Measurements from ENCODE around the gene RNF111. TPM values are rescaled to one million over a fixed set of nuclear protein-coding genes. Genes with fewer than 3 reads are reported as not detected.
"Not testable (repeated sequence)": the region's sequence is repeated elsewhere in the genome, so short reads cannot be mapped to it uniquely, and the experiment has no call there.

Gene RNF111
- total RNA-seq, 1 donor from 2014 or later = 31.8 TPM

- no peak for DNase-seq (ENCODE audit: low spot score)
These were observed 144.0 kb downstream of the RNF111 start for GRCh38 chr15:59131456-59131855.

- no peak for DNase-seq (ENCODE audit: low spot score)
These were observed 144.6 kb downstream of the RNF111 start for GRCh38 chr15:59131969-59132562.

DNA sequence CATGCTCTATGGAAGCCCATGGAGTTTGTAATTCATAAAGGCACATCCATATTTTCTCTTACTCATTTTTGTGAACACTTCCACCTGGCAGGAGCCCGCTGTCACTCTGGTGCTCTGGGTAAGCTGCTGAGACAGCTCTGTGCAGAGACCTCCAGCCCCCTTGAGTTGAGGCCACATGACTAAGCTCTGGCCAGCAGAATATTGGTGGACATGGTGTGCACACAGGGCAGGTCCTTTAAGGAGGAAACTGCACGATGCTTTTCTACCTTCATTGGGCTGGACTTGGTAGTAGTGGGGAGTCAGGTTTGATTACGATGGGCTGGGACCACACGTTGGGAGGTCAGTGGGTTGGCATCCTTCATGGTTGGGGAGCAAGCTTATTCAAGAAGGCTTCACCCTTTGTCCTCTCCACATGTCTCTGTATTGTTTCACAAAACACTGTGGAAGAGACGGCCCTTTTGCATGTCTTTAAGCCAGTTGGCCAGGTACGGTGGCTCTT is 146.5 kb downstream of the RNF111 start:
- no peak for DNase-seq (ENCODE audit: low spot score)

GRCh38 chr15:59137566-59137965 is 150.1 kb downstream of the RNF111 start:
- no peak for DNase-seq (ENCODE audit: low spot score)

- DNase-seq (ENCODE audit: low spot score) = no peak
These were observed 150.8 kb downstream of the RNF111 start for GRCh38 chr15:59138243-59138642.

GRCh38 chr15:59140422-59141226 is 153.2 kb downstream of the RNF111 start:
- DNase-seq (ENCODE audit: low spot score) = no peak

DNA sequence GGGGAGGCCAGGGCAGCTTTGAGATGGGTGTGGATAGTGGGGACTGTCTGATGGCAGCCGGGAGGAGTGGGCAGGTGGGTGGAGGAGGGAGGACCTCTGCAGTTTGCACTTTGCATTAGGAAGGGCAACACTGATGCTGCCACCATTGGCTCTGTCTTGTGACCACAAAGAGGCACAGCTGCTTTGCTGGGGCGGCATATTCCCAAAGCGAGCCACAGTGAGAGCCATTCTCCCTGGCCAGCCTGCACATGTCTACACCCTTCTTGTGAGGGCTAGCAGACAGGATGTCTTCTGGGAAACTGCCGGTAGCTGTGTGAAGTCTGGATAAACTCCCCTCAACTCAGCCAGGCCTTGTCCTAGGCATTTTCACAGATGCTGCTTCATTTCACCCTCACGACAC is 155.8 kb downstream of the RNF111 start:
- DNase-seq (ENCODE audit: low spot score) = no peak

DNA sequence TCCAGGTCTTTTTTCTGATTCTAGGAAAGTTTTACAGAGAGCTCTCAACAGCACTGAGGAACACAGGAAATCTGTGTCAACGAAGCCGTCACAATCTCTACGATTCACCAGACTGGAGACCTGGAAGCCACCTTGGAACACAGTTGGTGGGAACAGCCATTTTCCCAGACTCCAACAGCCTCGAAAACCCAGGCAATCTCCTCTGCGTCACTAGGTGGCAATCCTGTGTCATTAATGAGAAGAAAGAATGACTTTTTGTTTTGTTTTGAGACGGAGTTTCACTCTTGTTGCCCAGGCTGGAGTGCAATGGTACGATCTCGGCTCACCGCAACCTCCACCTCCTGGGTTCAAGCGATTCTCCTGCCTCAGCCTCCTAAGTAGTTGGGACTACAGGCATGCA is 157.1 kb downstream of the RNF111 start:
- DNase-seq (ENCODE audit: low spot score) = not testable (repeated sequence)

Other genes starting within 250 kb of the RNF111 start
- 93.0 TPM for gene ADAM10, start 238.0 kb upstream of the RNF111 start, total RNA-seq
- 14.8 TPM for gene MINDY2, start 216.4 kb upstream of the RNF111 start, total RNA-seq
- gene SLTM, start 54.0 kb upstream of the RNF111 start, total RNA-seq = 85.7 TPM
- gene CCNB2, start 117.5 kb downstream of the RNF111 start, total RNA-seq = 0.67 TPM
- gene LDHAL6B, start 219.2 kb downstream of the RNF111 start, total RNA-seq = not detected

Measured in mesenteric fat pad (tissue), 1 donor.